H1 (cell line): ENCODE data around the gene ITGAV. TPM values are rescaled to one million over a fixed set of nuclear protein-coding genes. Genes with fewer than 3 reads are reported as not detected.

Experiments
- CTCF ChIA-PET: fragments of 300-600 bp; sonication (Branson Sonifier 250); formaldehyde crosslinking; loops from one replicate; lab custom pipeline; 2021; ENCODE audit not compliant: partially characterized antibody; lab: Charles Lee
- POLR2A ChIA-PET: fragments of 300-600 bp; sonication (Branson Sonifier 250); formaldehyde crosslinking; loops from one replicate; lab custom pipeline; 2021; ENCODE audit warnings: inconsistent platforms; ENCODE audit not compliant: partially characterized antibody; lab: Charles Lee
- DNase-seq, 2 experiments: peaks; one replicate each; pipeline versions ENCODE4 v3.0.0 to v3.0.0-alpha.2; 2010 to 2022; ENCODE audit warnings: low spot score in 2 of 2, low read depth in 1 of 2, mixed read lengths in 1 of 2
- FAIRE-seq: peaks from 2 replicates; lab custom pipeline; 2011; peaks lifted over from hg19 to GRCh38; lab: Jason Lieb, UNC
- H2AFZ ChIP-seq: 2 replicates; pipeline ENCODE4 v1.8.1; 2012; ENCODE audit warnings: low read length, inconsistent platforms
- H2AK5ac ChIP-seq: 2 replicates; pipeline ENCODE4 v1.6.1; 2013; ENCODE audit warnings: low read depth, low read length
- H2BK120ac ChIP-seq: replicated peaks from 2 replicates; pipeline ENCODE3; 2013; ENCODE audit warnings: low read depth, low read length, inconsistent platforms
- H2BK12ac ChIP-seq: 2 replicates; pipeline ENCODE4 v1.6.1; 2013; ENCODE audit warnings: low read depth, low read length
- H2BK15ac ChIP-seq: 2 replicates; pipeline ENCODE4 v1.6.1; 2013; ENCODE audit warnings: low read length
- H2BK20ac ChIP-seq: 2 replicates; pipeline ENCODE4 v1.6.1; 2013; ENCODE audit warnings: low read length
- H2BK5ac ChIP-seq: 2 replicates; pipeline ENCODE4 v1.6.1; 2013; ENCODE audit warnings: low read depth, low read length
- H3K14ac ChIP-seq: 2 replicates; pipeline ENCODE4 v1.6.1; 2013; ENCODE audit warnings: inconsistent platforms; ENCODE audit not compliant: insufficient read length
- H3K18ac ChIP-seq: 2 replicates; pipeline ENCODE4 v1.6.1; 2013; ENCODE audit warnings: low read length; ENCODE audit errors: extremely low read depth
- H3K23ac ChIP-seq: 2 replicates; pipeline ENCODE4 v1.6.1; 2013; ENCODE audit warnings: inconsistent platforms; ENCODE audit not compliant: insufficient read length
- H3K23me2 ChIP-seq: 2 replicates; pipeline ENCODE4 v1.6.1; 2013; ENCODE audit warnings: low read depth, low read length
- H3K27ac ChIP-seq: 2 replicates; pipeline ENCODE4 v1.6.1; 2011; ENCODE audit warnings: low read depth, low read length, inconsistent platforms
- H3K27me3 ChIP-seq, 4 experiments: replicated peaks in 1 of 4; 1 replicate in 1 of 4; 2 replicates in 3 of 4; pipeline versions ENCODE4 v1.6.1 to v1.8.1; 2011 to 2013; ENCODE audit warnings: low read length in 3 of 4, mild to moderate bottlenecking in 3 of 4, inconsistent platforms in 2 of 4, mixed read lengths in 2 of 4, moderate library complexity in 1 of 4; ENCODE audit not compliant: control insufficient read depth in 3 of 4, insufficient read depth in 3 of 4; ENCODE audit errors: extremely low read depth in 1 of 4
- H3K36me3 ChIP-seq, 4 experiments: 2 replicates each; pipeline versions ENCODE4 v1.6.1 to v1.8.1; 2011 to 2013; ENCODE audit warnings: mild to moderate bottlenecking in 4 of 4, low read length in 3 of 4, moderate library complexity in 2 of 4, control low read depth in 1 of 4, inconsistent platforms in 1 of 4; ENCODE audit not compliant: insufficient read depth in 4 of 4, control insufficient read depth in 2 of 4
- H3K4ac ChIP-seq: replicated peaks from 2 replicates; pipeline ENCODE3; 2013; ENCODE audit warnings: low read length, low read depth, mixed read lengths, inconsistent platforms; ENCODE audit not compliant: insufficient read length
- H3K4me1 ChIP-seq, 4 experiments: replicated peaks in 1 of 4; 1 replicate in 1 of 4; 2 replicates in 3 of 4; pipeline versions ENCODE4 v1.6.1 to v1.8.1; 2011 to 2013; ENCODE audit warnings: low read length in 3 of 4, inconsistent platforms in 2 of 4, mixed read lengths in 1 of 4; ENCODE audit not compliant: insufficient read depth in 4 of 4, control insufficient read depth in 3 of 4
- H3K4me2 ChIP-seq, 2 experiments: 2 replicates each; pipeline versions ENCODE4 v1.6.1 to v1.8.1; 2011 to 2013; ENCODE audit warnings: low read depth in 2 of 2, low read length in 2 of 2, control low read depth in 1 of 2, inconsistent platforms in 1 of 2, mild to moderate bottlenecking in 1 of 2; ENCODE audit not compliant: insufficient read depth in 1 of 2
- H3K4me3 ChIP-seq, 4 experiments: fragments of 200-600, 300-600 bp in 1 of 4; sonication (generic), shearing (Covaris generic), sonication (Bioruptor Twin) in 1 of 4; 2 replicates each; pipeline versions ENCODE4 v1.5.1 to v1.8.1; 2011 to 2016; ENCODE audit warnings: low read length in 4 of 4, low read depth in 3 of 4, control low read depth in 2 of 4, inconsistent platforms in 2 of 4, mild to moderate bottlenecking in 2 of 4, mixed read lengths in 1 of 4, moderate library complexity in 1 of 4; ENCODE audit not compliant: insufficient read depth in 2 of 4; ENCODE audit errors: extremely low read depth in 1 of 4
- H3K56ac ChIP-seq: replicated peaks from 2 replicates; pipeline ENCODE3; 2013; ENCODE audit warnings: low read depth, mild to moderate bottlenecking, mixed read lengths, low read length, inconsistent platforms; ENCODE audit not compliant: insufficient read length
- H3K79me1 ChIP-seq: 2 replicates; pipeline ENCODE4 v1.6.1; 2013; ENCODE audit warnings: low read depth, low read length, control low read depth
- H3K79me2 ChIP-seq, 2 experiments: 2 replicates each; pipeline versions ENCODE4 v1.6.1 to v1.8.1; 2012 to 2013; ENCODE audit warnings: low read length in 2 of 2, mild to moderate bottlenecking in 2 of 2, inconsistent platforms in 1 of 2; ENCODE audit not compliant: insufficient read depth in 2 of 2, control insufficient read depth in 1 of 2
- H3K9ac ChIP-seq, 4 experiments: replicated peaks in 1 of 4; 1 replicate in 1 of 4; 2 replicates in 3 of 4; pipeline versions ENCODE4 v1.6.1 to v1.8.1; 2011 to 2013; ENCODE audit warnings: low read depth in 3 of 4, low read length in 3 of 4, control low read depth in 2 of 4, mild to moderate bottlenecking in 2 of 4, moderate library complexity in 2 of 4, inconsistent platforms in 1 of 4; ENCODE audit errors: extremely low read depth in 1 of 4
- H3K9me3 ChIP-seq, 2 experiments: 2 replicates each; pipeline versions ENCODE4 v1.6.1 to v1.8.1; 2012 to 2013; ENCODE audit warnings: mild to moderate bottlenecking in 2 of 2, moderate library complexity in 2 of 2, control low read depth in 1 of 2, inconsistent platforms in 1 of 2, low read depth in 1 of 2, low read length in 1 of 2, mixed read lengths in 1 of 2; ENCODE audit not compliant: insufficient read depth in 2 of 2
- H4K20me1 ChIP-seq, 2 experiments: replicated peaks in 1 of 2; 2 replicates each; pipeline versions ENCODE3 to v1.8.1; 2011 to 2013; ENCODE audit warnings: inconsistent platforms in 2 of 2, low read length in 2 of 2, mild to moderate bottlenecking in 1 of 2; ENCODE audit not compliant: insufficient read depth in 2 of 2, control insufficient read depth in 1 of 2
- H4K5ac ChIP-seq: 2 replicates; pipeline ENCODE4 v1.6.1; 2013; ENCODE audit warnings: low read length, low read depth, mixed read lengths, inconsistent platforms; ENCODE audit not compliant: insufficient read length
- H4K8ac ChIP-seq: 2 replicates; pipeline ENCODE4 v1.8.0; 2013; ENCODE audit warnings: mild to moderate bottlenecking, moderate library complexity, low read length, inconsistent platforms; ENCODE audit not compliant: insufficient read depth; ENCODE audit errors: extremely low read depth
- H4K91ac ChIP-seq: replicated peaks from 2 replicates; pipeline ENCODE3; 2013; ENCODE audit warnings: low read length, mixed read lengths, inconsistent platforms; ENCODE audit not compliant: insufficient read length
- BRCA1 ChIP-seq: IDR thresholded peaks from 2 replicates; pipeline ENCODE4 v1.6.1; 2012; ENCODE audit warnings: low read depth, low read length, improper control_type of control experiment
- CHD1 ChIP-seq: IDR thresholded peaks from 2 replicates; pipeline ENCODE4 v1.6.1; 2012; ENCODE audit warnings: low read depth, low read length, improper control_type of control experiment
- E2F6 ChIP-seq: IDR thresholded peaks from 2 replicates; pipeline ENCODE4 v1.6.1; 2012; ENCODE audit warnings: inconsistent platforms
- KDM1A ChIP-seq: fragments of 200-600, 300-600 bp; sonication (generic); IDR thresholded peaks from 2 replicates; pipeline ENCODE4 v1.7.1; 2016; ENCODE audit warnings: mild to moderate bottlenecking, low read length, borderline replicate concordance
- KDM5A ChIP-seq: fragments of 200-600 bp; IDR thresholded peaks from 2 replicates; pipeline ENCODE4 v1.7.1; 2012; ENCODE audit warnings: mild to moderate bottlenecking, low read length, inconsistent platforms, mixed read lengths
- SP2 ChIP-seq: IDR thresholded peaks from 2 replicates; pipeline ENCODE4 v1.6.1; 2012; ENCODE audit warnings: mild to moderate bottlenecking, low read length, inconsistent platforms
- SP4 ChIP-seq: IDR thresholded peaks from 2 replicates; pipeline ENCODE4 v1.6.1; 2012; ENCODE audit warnings: low read length, inconsistent platforms
- SUZ12 ChIP-seq: fragments of 200-600 bp; sonication (generic); IDR thresholded peaks from 2 replicates; pipeline ENCODE4 v1.6.1; 2012; ENCODE audit warnings: mild to moderate bottlenecking, inconsistent platforms, low read length, moderate library complexity, mixed read lengths
- TEAD4 ChIP-seq: IDR thresholded peaks from 2 replicates; pipeline ENCODE4 v1.6.1; 2012; ENCODE audit warnings: low read depth, low read length, inconsistent platforms, mixed read lengths
- YY1 ChIP-seq: IDR thresholded peaks from 2 replicates; pipeline ENCODE4 v1.6.1; 2011; ENCODE audit warnings: low read depth, mild to moderate bottlenecking, low read length
- polyA plus RNA-seq, 7 experiments: library from polyadenylated mRNA; depleted of rRNA in 3 of 7; stranded (reverse) in 5 of 7; unstranded in 2 of 7; fragments of >200 nt in 5 of 7; fragments of 200-250 nt in 2 of 7; gene quantifications; 1 replicate in 5 of 7; 2 replicates in 1 of 7; 4 replicates in 1 of 7; pipeline versions ENCODE4 v1.2.1 to v1.2.3, GENCODE V29; 2011 to 2013; ENCODE audit warnings: missing spikeins in 2 of 7, mixed read lengths in 2 of 7
- total RNA-seq: library from RNA; stranded (reverse); fragmentation: NEBNext Ultra II Directional; extraction: Animal tissue kit (Norgen Biotek cat#: 25700); gene quantifications from 2 replicates; pipeline ENCODE4 v1.2.1, GENCODE V29; 2021

Gene ITGAV
- total and polyA plus RNA-seq, 2 of the 8 experiments (the other 6 are each of a cell fraction or from before 2014, with no cell fraction given): 11.7 to 42.4 TPM

GRCh38 chr2:186634701-186635100, 44.8 kb downstream of the ITGAV start:
- ChIA-PET CTCF (interaction anchor here (0.7 to 1.1 kb wide), 3 partner anchors 116 to 377 kb away, joined by 3 to 4 read pairs (median 3); no protein-coding TSS in a partner anchor), POLR2A (interaction anchor here (0.6 kb wide), 1 partner anchor 124 kb away, joined by 3 read pairs; no protein-coding TSS in a partner anchor)
- Histone ChIP-seq H3K27me3 (no peaks in the 10 kb centered on the region), H3K79me2 (no peaks in the 10 kb centered on the region), H3K56ac (no peak overlapping the region), H3K9me3 (no peaks in the 10 kb centered on the region), H3K4me1 (no peaks in the 10 kb centered on the region), H2BK5ac (no peak overlapping the region), H3K9ac (no peak overlapping the region), H2BK20ac (no peak overlapping the region), H3K23ac (no peak overlapping the region), H4K91ac (no peak overlapping the region), H3K4ac (no peak overlapping the region), H2BK15ac (no peak overlapping the region), H2AK5ac (no peak overlapping the region), H4K8ac (no peak overlapping the region), H2BK120ac (no peak overlapping the region), H4K5ac (no peak overlapping the region), H3K18ac (no peak overlapping the region), H3K14ac (no peak overlapping the region), H3K79me1 (no peaks in the 10 kb centered on the region), H4K20me1 (no peaks in the 10 kb centered on the region), H3K23me2 (no peaks in the 10 kb centered on the region), H3K4me2 (no peak overlapping the region), H3K36me3 (peaks cover 0 to 4% (median 2%) of the 10 kb centered on the region in 4 experiments; a peak in 2 of 8 replicates), H2AFZ (no peak overlapping the region), H3K4me3 (no peak overlapping the region), H2BK12ac (no peak overlapping the region), H3K27ac (no peak overlapping the region)
- TF ChIP-seq TEAD4 (no peak), SP4 (no peak), KDM1A (no peak), SP2 (no peak), BRCA1 (no peak), YY1 (no peak), CHD1 (no peak), KDM5A (no peak), SUZ12 (no peak), E2F6 (no peak)
- no peak for FAIRE-seq
- no peak for DNase-seq
